Astrocyte (in vitro differentiated cells and primary cell): Measurements from ENCODE around the gene GPX3. TPM values are rescaled to one million over a fixed set of nuclear protein-coding genes. Genes with fewer than 3 reads are reported as not detected.

ENCODE experiments used
- DNase-seq: peaks from one replicate; pipeline ENCODE4 v3.0.0-alpha.2; 2010; ENCODE audit warnings: low read depth
- FAIRE-seq: peaks from 2 replicates; lab custom pipeline; 2011; peaks lifted over from hg19 to GRCh38; lab: Jason Lieb, UNC
- H2AFZ ChIP-seq: 2 replicates; pipeline ENCODE4 v1.6.0; 2012; ENCODE audit warnings: low read depth, low read length, inconsistent platforms
- H3K27ac ChIP-seq: 2 replicates; pipeline ENCODE4 v1.5.1; 2011; ENCODE audit warnings: low read depth, low read length, inconsistent platforms
- H3K27me3 ChIP-seq: 2 replicates; pipeline ENCODE4 v1.6.0; 2011; ENCODE audit warnings: low read length, inconsistent platforms; ENCODE audit not compliant: insufficient read depth
- H3K36me3 ChIP-seq: 2 replicates; pipeline ENCODE4 v1.5.1; 2011; ENCODE audit warnings: low read length, inconsistent platforms; ENCODE audit not compliant: insufficient read depth
- H3K4me1 ChIP-seq: 2 replicates; pipeline ENCODE4 v1.5.1; 2011; ENCODE audit warnings: low read length, inconsistent platforms; ENCODE audit not compliant: insufficient read depth
- H3K4me2 ChIP-seq: 2 replicates; pipeline ENCODE4 v1.6.0; 2012; ENCODE audit warnings: low read length, inconsistent platforms
- H3K4me3 ChIP-seq: 2 replicates; pipeline ENCODE4 v1.5.1; 2011; ENCODE audit warnings: low read depth, mild to moderate bottlenecking, low read length, inconsistent platforms; ENCODE audit not compliant: insufficient read depth
- H3K79me2 ChIP-seq: 2 replicates; pipeline ENCODE4 v1.6.0; 2012; ENCODE audit warnings: mild to moderate bottlenecking, low read length, inconsistent platforms; ENCODE audit not compliant: insufficient read depth
- H3K9ac ChIP-seq: 2 replicates; pipeline ENCODE4 v1.6.0; 2012; ENCODE audit warnings: mild to moderate bottlenecking, low read length, inconsistent platforms
- H3K9me3 ChIP-seq: 2 replicates; pipeline ENCODE4 v1.5.1; 2012; ENCODE audit warnings: low read depth, mild to moderate bottlenecking, low read length, inconsistent platforms; ENCODE audit not compliant: insufficient read depth
- H4K20me1 ChIP-seq: 2 replicates; pipeline ENCODE4 v1.6.0; 2012; ENCODE audit warnings: low read length, inconsistent platforms; ENCODE audit not compliant: insufficient read depth
- H3K27ac Mint-ChIP-seq: one replicate; pipeline ENCODE4 v1.8.0; 2021; ENCODE audit warnings: mild to moderate bottlenecking, mixed read lengths; ENCODE audit not compliant: unreplicated experiment
- H3K27me3 Mint-ChIP-seq: one replicate; pipeline ENCODE4 v1.8.0; 2021; ENCODE audit warnings: low read depth, mixed read lengths; ENCODE audit not compliant: unreplicated experiment
- H3K36me3 Mint-ChIP-seq: one replicate; pipeline ENCODE4 v1.8.0; 2021; ENCODE audit warnings: low read depth, mixed read lengths; ENCODE audit not compliant: unreplicated experiment
- H3K4me1 Mint-ChIP-seq: one replicate; pipeline ENCODE4 v1.8.0; 2021; ENCODE audit warnings: low read depth, mixed read lengths; ENCODE audit not compliant: unreplicated experiment
- H3K4me3 Mint-ChIP-seq: one replicate; pipeline ENCODE4 v1.8.0; 2021; ENCODE audit warnings: mild to moderate bottlenecking, moderate library complexity, mixed read lengths; ENCODE audit not compliant: unreplicated experiment
- H3K9me3 Mint-ChIP-seq: one replicate; pipeline ENCODE4 v1.8.0; 2021; ENCODE audit warnings: mild to moderate bottlenecking, mixed read lengths; ENCODE audit not compliant: unreplicated experiment
- CTCF ChIP-seq: IDR thresholded peaks from 2 replicates; pipeline ENCODE4 v1.5.1; 2011; ENCODE audit warnings: low read depth, mild to moderate bottlenecking, inconsistent platforms, low read length, moderate library complexity; ENCODE audit not compliant: insufficient read depth
- EZH2 ChIP-seq: IDR thresholded peaks from 2 replicates; pipeline ENCODE4 v1.6.1; 2012; ENCODE audit warnings: mild to moderate bottlenecking, low read length, inconsistent platforms; ENCODE audit not compliant: insufficient read depth
- total RNA-seq: library from RNA; stranded (reverse); gene quantifications from 2 replicates; pipeline ENCODE4 v1.2.1, GENCODE V29; 2021

Gene GPX3
- total RNA-seq, 1 donor from 2014 or later: 15.6 TPM

- no peak overlapping the region for H3K27ac ChIP-seq
- DNase-seq (no peak), FAIRE-seq (no peak)
- H3K9ac ChIP-seq: no peak overlapping the region
- Mint-ChIP-seq H3K9me3 (peaks cover 26% of the 10 kb centered on the region), H3K27ac (no peak overlapping the region), H3K27me3 (no peaks in the 10 kb centered on the region), H3K4me3 (no peak overlapping the region), H3K4me1 (no peaks in the 10 kb centered on the region), H3K36me3 (no peaks in the 10 kb centered on the region)
- no peaks in the 10 kb centered on the region for H4K20me1 ChIP-seq
- H2AFZ ChIP-seq: no peak overlapping the region
- H3K9me3 ChIP-seq: peaks cover 4% of the 10 kb centered on the region
- H3K4me2 ChIP-seq: no peak overlapping the region
- H3K27me3 ChIP-seq: no peaks in the 10 kb centered on the region
- H3K79me2 ChIP-seq: no peaks in the 10 kb centered on the region
- H3K4me3 ChIP-seq: no peak overlapping the region
- TF ChIP-seq CTCF (no peak), EZH2 (no peak)
- H3K36me3 ChIP-seq: no peaks in the 10 kb centered on the region
- H3K4me1 ChIP-seq: no peaks in the 10 kb centered on the region
Measured at GRCh38 chr5:150987746-150988145, 32.6 kb upstream of the GPX3 start.

- no peak for FAIRE-seq
- Histone ChIP-seq H2AFZ (no peak overlapping the region), H3K4me2 (no peak overlapping the region), H4K20me1 (no peaks in the 10 kb centered on the region), H3K4me1 (no peaks in the 10 kb centered on the region), H3K9ac (no peak overlapping the region), H3K4me3 (no peak overlapping the region), H3K36me3 (no peaks in the 10 kb centered on the region), H3K27me3 (no peaks in the 10 kb centered on the region), H3K79me2 (no peaks in the 10 kb centered on the region), H3K9me3 (no peaks in the 10 kb centered on the region), H3K27ac (no peak overlapping the region)
- Mint-ChIP-seq H3K36me3 (peaks cover 2% of the 10 kb centered on the region), H3K27me3 (no peaks in the 10 kb centered on the region), H3K4me1 (no peaks in the 10 kb centered on the region), H3K9me3 (peaks cover 24% of the 10 kb centered on the region), H3K4me3 (no peak overlapping the region), H3K27ac (no peak overlapping the region)
- no peak for DNase-seq
- TF ChIP-seq EZH2 (no peak), CTCF (no peak)
Measured at GRCh38 chr5:150989695-150990094, 30.7 kb upstream of the GPX3 start.

GRCh38 chr5:150992705-150993104 lies 27.7 kb upstream of the GPX3 start:
- no peaks in the 10 kb centered on the region for H3K4me1 Mint-ChIP-seq
- H3K4me3 Mint-ChIP-seq: no peak overlapping the region
- H4K20me1 ChIP-seq: no peaks in the 10 kb centered on the region
- H3K9me3 ChIP-seq: no peaks in the 10 kb centered on the region
- TF ChIP-seq CTCF: no peak
- no peak for TF ChIP-seq EZH2
- FAIRE-seq (no peak), DNase-seq (no peak)
- peaks cover 26% of the 10 kb centered on the region for H3K9me3 Mint-ChIP-seq
- H3K9ac ChIP-seq: no peak overlapping the region
- H3K79me2 ChIP-seq: no peaks in the 10 kb centered on the region
- no peaks in the 10 kb centered on the region for H3K27me3 Mint-ChIP-seq
- H3K4me1 ChIP-seq: no peaks in the 10 kb centered on the region
- no peaks in the 10 kb centered on the region for H3K27me3 ChIP-seq
- H3K36me3 Mint-ChIP-seq: peaks cover 2% of the 10 kb centered on the region
- H3K4me3 ChIP-seq: no peak overlapping the region
- no peak overlapping the region for H2AFZ ChIP-seq
- H3K4me2 ChIP-seq: no peak overlapping the region
- H3K27ac Mint-ChIP-seq: no peak overlapping the region
- H3K36me3 ChIP-seq: no peaks in the 10 kb centered on the region
- H3K27ac ChIP-seq: no peak overlapping the region
